Measurements from ENCODE around the gene CST4. TPM values are rescaled to one million over a fixed set of nuclear protein-coding genes. Genes with fewer than 3 reads are reported as not detected.

The CST4 gene
- total RNA-seq, 1 experiment from 2014 or later: not detected

- DNase-seq (ENCODE audit: low spot score) (no peak), ATAC-seq (no peak)
- Mint-ChIP-seq H3K27ac (no peak overlapping the region), H3K36me3 (no peaks in the 10 kb centered on the region), H3K4me3 (no peak overlapping the region), H3K4me1 (no peaks in the 10 kb centered on the region), H3K9me3 (no peaks in the 10 kb centered on the region), H3K27me3 (ENCODE audit: low read depth) (no peaks in the 10 kb centered on the region)
- ChIA-PET CTCF (interaction anchor here (0.9 to 3.6 kb wide), 4 partner anchors 57 to 974 kb away, joined by 3 to 19 read pairs (median 8); no protein-coding TSS in a partner anchor), POLR2A (interaction anchor here (0.6 kb wide), 1 partner anchor 10 kb away, joined by 4 read pairs; no protein-coding TSS in a partner anchor)
- TF ChIP-seq GABPB1 (CRISPR knock-in tag; IDR thresholded peaks at IDR 0.05) (no peak), PRRX2 (CRISPR knock-in tag; IDR thresholded peaks at IDR 0.05) (no peak), ZNF396 (CRISPR knock-in tag; IDR thresholded peaks at IDR 0.05; ENCODE audit: borderline replicate concordance) (no peak), JUN (CRISPR knock-in tag; IDR thresholded peaks at IDR 0.05) (no peak), NFATC4 (CRISPR knock-in tag; IDR thresholded peaks at IDR 0.05) (no peak), CTCF (IDR thresholded peaks at IDR 0.05) (no peak), CREB1 (CRISPR knock-in tag; IDR thresholded peaks at IDR 0.05) (no peak), NFYB (CRISPR knock-in tag; conservative IDR thresholded peaks at IDR 0.05; ENCODE audit: low read depth) (no peak)
- TF ChIP-seq, protein P1, sequence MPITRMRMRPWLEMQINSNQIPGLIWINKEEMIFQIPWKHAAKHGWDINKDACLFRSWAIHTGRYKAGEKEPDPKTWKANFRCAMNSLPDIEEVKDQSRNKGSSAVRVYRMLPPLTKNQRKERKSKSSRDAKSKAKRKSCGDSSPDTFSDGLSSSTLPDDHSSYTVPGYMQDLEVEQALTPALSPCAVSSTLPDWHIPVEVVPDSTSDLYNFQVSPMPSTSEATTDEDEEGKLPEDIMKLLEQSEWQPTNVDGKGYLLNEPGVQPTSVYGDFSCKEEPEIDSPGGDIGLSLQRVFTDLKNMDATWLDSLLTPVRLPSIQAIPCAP (CRISPR knock-in tag; IDR thresholded peaks at IDR 0.05): no peak
- TF ChIP-seq, protein P2, sequence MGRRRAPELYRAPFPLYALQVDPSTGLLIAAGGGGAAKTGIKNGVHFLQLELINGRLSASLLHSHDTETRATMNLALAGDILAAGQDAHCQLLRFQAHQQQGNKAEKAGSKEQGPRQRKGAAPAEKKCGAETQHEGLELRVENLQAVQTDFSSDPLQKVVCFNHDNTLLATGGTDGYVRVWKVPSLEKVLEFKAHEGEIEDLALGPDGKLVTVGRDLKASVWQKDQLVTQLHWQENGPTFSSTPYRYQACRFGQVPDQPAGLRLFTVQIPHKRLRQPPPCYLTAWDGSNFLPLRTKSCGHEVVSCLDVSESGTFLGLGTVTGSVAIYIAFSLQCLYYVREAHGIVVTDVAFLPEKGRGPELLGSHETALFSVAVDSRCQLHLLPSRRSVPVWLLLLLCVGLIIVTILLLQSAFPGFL (CRISPR knock-in tag; IDR thresholded peaks at IDR 0.05; ENCODE audit: borderline replicate concordance): no peak
Measured at GRCh38 chr20:23666698-23667097, 22.1 kb downstream of the CST4 start.

- ChIA-PET CTCF (interaction anchor here (0.9 to 3.6 kb wide), 4 partner anchors 58 to 973 kb away, joined by 3 to 19 read pairs (median 8); no protein-coding TSS in a partner anchor), POLR2A (no interaction called here)
- H3K4me1 Mint-ChIP-seq: no peaks in the 10 kb centered on the region
- TF ChIP-seq ZNF416 (CRISPR knock-in tag; IDR thresholded peaks at IDR 0.05): no peak
- TF ChIP-seq, protein P3, sequence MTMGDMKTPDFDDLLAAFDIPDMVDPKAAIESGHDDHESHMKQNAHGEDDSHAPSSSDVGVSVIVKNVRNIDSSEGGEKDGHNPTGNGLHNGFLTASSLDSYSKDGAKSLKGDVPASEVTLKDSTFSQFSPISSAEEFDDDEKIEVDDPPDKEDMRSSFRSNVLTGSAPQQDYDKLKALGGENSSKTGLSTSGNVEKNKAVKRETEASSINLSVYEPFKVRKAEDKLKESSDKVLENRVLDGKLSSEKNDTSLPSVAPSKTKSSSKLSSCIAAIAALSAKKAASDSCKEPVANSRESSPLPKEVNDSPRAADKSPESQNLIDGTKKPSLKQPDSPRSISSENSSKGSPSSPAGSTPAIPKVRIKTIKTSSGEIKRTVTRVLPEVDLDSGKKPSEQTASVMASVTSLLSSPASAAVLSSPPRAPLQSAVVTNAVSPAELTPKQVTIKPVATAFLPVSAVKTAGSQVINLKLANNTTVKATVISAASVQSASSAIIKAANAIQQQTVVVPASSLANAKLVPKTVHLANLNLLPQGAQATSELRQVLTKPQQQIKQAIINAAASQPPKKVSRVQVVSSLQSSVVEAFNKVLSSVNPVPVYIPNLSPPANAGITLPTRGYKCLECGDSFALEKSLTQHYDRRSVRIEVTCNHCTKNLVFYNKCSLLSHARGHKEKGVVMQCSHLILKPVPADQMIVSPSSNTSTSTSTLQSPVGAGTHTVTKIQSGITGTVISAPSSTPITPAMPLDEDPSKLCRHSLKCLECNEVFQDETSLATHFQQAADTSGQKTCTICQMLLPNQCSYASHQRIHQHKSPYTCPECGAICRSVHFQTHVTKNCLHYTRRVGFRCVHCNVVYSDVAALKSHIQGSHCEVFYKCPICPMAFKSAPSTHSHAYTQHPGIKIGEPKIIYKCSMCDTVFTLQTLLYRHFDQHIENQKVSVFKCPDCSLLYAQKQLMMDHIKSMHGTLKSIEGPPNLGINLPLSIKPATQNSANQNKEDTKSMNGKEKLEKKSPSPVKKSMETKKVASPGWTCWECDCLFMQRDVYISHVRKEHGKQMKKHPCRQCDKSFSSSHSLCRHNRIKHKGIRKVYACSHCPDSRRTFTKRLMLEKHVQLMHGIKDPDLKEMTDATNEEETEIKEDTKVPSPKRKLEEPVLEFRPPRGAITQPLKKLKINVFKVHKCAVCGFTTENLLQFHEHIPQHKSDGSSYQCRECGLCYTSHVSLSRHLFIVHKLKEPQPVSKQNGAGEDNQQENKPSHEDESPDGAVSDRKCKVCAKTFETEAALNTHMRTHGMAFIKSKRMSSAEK (CRISPR knock-in tag; IDR thresholded peaks at IDR 0.05; ENCODE audit: borderline replicate concordance): no peak
- TF ChIP-seq, protein P4, sequence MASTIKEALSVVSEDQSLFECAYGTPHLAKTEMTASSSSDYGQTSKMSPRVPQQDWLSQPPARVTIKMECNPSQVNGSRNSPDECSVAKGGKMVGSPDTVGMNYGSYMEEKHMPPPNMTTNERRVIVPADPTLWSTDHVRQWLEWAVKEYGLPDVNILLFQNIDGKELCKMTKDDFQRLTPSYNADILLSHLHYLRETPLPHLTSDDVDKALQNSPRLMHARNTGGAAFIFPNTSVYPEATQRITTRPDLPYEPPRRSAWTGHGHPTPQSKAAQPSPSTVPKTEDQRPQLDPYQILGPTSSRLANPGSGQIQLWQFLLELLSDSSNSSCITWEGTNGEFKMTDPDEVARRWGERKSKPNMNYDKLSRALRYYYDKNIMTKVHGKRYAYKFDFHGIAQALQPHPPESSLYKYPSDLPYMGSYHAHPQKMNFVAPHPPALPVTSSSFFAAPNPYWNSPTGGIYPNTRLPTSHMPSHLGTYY (CRISPR knock-in tag; IDR thresholded peaks at IDR 0.05): no peak
- TF ChIP-seq HMGA2 (CRISPR knock-in tag; IDR thresholded peaks at IDR 0.05): no peak
- no peak for TF ChIP-seq STAT6 (CRISPR knock-in tag; conservative IDR thresholded peaks at IDR 0.05; ENCODE audit: low read depth)
- no peak for TF ChIP-seq PRDM15 (CRISPR knock-in tag; IDR thresholded peaks at IDR 0.05)
- no peak for TF ChIP-seq IRF2 (CRISPR knock-in tag; IDR thresholded peaks at IDR 0.05; ENCODE audit: borderline replicate concordance, low read depth)
- TF ChIP-seq ZBTB21 (CRISPR knock-in tag; IDR thresholded peaks at IDR 0.05; ENCODE audit: borderline replicate concordance): no peak
- no peak for TF ChIP-seq SMAD4 (CRISPR knock-in tag; IDR thresholded peaks at IDR 0.05)
- TF ChIP-seq NFATC4 (CRISPR knock-in tag; IDR thresholded peaks at IDR 0.05): no peak
- TF ChIP-seq CREB1 (CRISPR knock-in tag; IDR thresholded peaks at IDR 0.05): no peak
- no peak for DNase-seq (ENCODE audit: low spot score)
- peak; percentile 62 for ATAC-seq
- no peak overlapping the region for H3K4me3 Mint-ChIP-seq
- H3K27ac Mint-ChIP-seq: no peak overlapping the region
- H3K9me3 Mint-ChIP-seq: no peaks in the 10 kb centered on the region
- H3K27me3 Mint-ChIP-seq (ENCODE audit: low read depth): no peaks in the 10 kb centered on the region
- H3K36me3 Mint-ChIP-seq: no peaks in the 10 kb centered on the region
Measured at GRCh38 chr20:23666189-23666588, 22.6 kb downstream of the CST4 start.

All from WTC11 (cell line).